Heart right ventricle (tissue), 16 donors: ENCODE measurements around the gene MAP7. TPM values are rescaled to one million over a fixed set of nuclear protein-coding genes. Genes with fewer than 3 reads are reported as not detected.

Source experiments
- ATAC-seq, 8 donors: fragments of 200-7000 bp; cut with Tn5 transposase; one replicate each; pipeline ENCODE4 v1.9.1; 2020; ENCODE audit warnings: mild to moderate bottlenecking in 8 of 8, moderate library complexity in 8 of 8, moderate number of reproducible peaks in 1 of 8
- DNase-seq, 2 donors: peaks; one replicate each; pipeline ENCODE4 v3.0.0-alpha.2; 2020
- H3K27ac ChIP-seq, 10 donors: fragments of 200-600 bp; sonication (generic) in 2 of 10; one replicate each; pipeline versions ENCODE4 v1.5.0 to v1.8.0; 2020 to 2022; ENCODE audit warnings: mild to moderate bottlenecking in 3 of 10
- H3K27me3 ChIP-seq, 7 donors: fragments of 200-600 bp; one replicate each; pipeline ENCODE4 v1.8.0; 2021 to 2022; ENCODE audit warnings: mild to moderate bottlenecking in 2 of 7
- H3K36me3 ChIP-seq, 9 donors: fragments of 200-600 bp; sonication (generic) in 1 of 9; one replicate each; pipeline versions ENCODE4 v1.5.0 to v1.8.0; 2020 to 2022; ENCODE audit warnings: mild to moderate bottlenecking in 2 of 9
- H3K4me1 ChIP-seq, 9 donors: fragments of 200-600 bp; sonication (generic) in 1 of 9; one replicate each; pipeline versions ENCODE4 v1.5.0 to v1.8.0; 2020 to 2022; ENCODE audit warnings: mild to moderate bottlenecking in 4 of 9
- H3K4me3 ChIP-seq, 10 donors: fragments of 200-600 bp; sonication (generic) in 2 of 10; one replicate each; pipeline versions ENCODE4 v1.5.0 to v1.8.0; 2020 to 2022; ENCODE audit warnings: mild to moderate bottlenecking in 7 of 10, moderate library complexity in 2 of 10
- H3K9me3 ChIP-seq, 11 donors: fragments of 200-600 bp in 10 of 11; sonication (generic) in 2 of 11; one replicate each; pipeline versions ENCODE4 v1.5.0 to v1.8.0; 2013 to 2022; ENCODE audit warnings: mild to moderate bottlenecking in 2 of 11, control low read depth in 1 of 11, moderate library complexity in 1 of 11
- CTCF ChIP-seq, 9 donors: fragments of 200-600 bp; sonication (generic) in 2 of 9; IDR thresholded peaks; one replicate each; pipeline versions ENCODE4 v1.5.0 to v1.8.0; 2021 to 2022; ENCODE audit warnings: antibody characterized with exemption in 9 of 9, mild to moderate bottlenecking in 5 of 9, moderate library complexity in 1 of 9
- WGBS, 2 donors: extraction: QIAGEN DNeasy Blood & Tissue Kit; methylation state at CpG; one replicate each; pipeline ENCODE4 v1.1.7; 2013; ENCODE audit warnings: inconsistent platforms in 1 of 2; 5-methylcytosine and 5-hydroxymethylcytosine counted together
- intact Hi-C, 10 donors: fragments of 100-400 bp; cut with DNase I; formaldehyde crosslinking; loops; one replicate each; pipeline versions ENCODE4 v1.11.1 to v1.14.2; 2022
- polyA plus RNA-seq, 2 donors: library from polyadenylated mRNA; stranded (reverse); fragments of 200-250 nt; gene quantifications; one replicate each; pipeline ENCODE4 v1.2.3, GENCODE V29; 2013
- total RNA-seq, 10 donors: library from RNA; stranded (reverse); fragmentation: NEBNext Ultra II Directional in 3 of 10; extraction: Animal tissue kit (Norgen Biotek cat#: 25700) in 3 of 10; gene quantifications; one replicate each; pipeline versions ENCODE4 v1.2.1 to v1.2.4, GENCODE V29; 2021 to 2023
- donor health status: Arrhythmogenic right ventricular cardiomyopathy.
- donor health status: ischemic (EF 13 %, LVEDD 7.1; RV severe dilation, severe dysfunction).
- donor health status: healthy with polysubstance abuse.
- donor health status: DM: no; HTN: yes; CAD: no.
- donor health status: DM: no; HTN: no; CAD: no.
- donor health status: ischemic (EF 25% LVEDD 6.9; RV normal size, moderate dysfunction).
- donor health status: ischemic (EF 25% LVEDD 5.7; RV mildly dilated, moderate dysfunction).
- donor health status: healthy.
- donor health status: DM: yes; HTN: yes; CAD: no.
- donor health status: Ischemic cardiomyopathy.
- donor health status: ischemic (EF 35%, LVEDD 5.7; RV mildly dilated, moderate dysfunction).
- donor health status: nonischemic (EF 11% LVEDD 7.7; RV severe dilation, severe dysfunction).
- donor health status: DM: yes; HTN: yes; CAD: no.
- donor health status: PGD.
- donor health status: ischemic (EF 29% LVEDD 5.4; RV normal size, mild dysfunction).
- donor health status: nonischemic (EF 23%, LVEDD 6.1; RV moderate dilation, normal function).

MAP7 gene
- total and polyA plus RNA-seq, 12 donors = 0.48 to 4.1 (median 2.3) TPM

- 97 to 99% methylated on average over 3 of the region's 3 CpGs for WGBS, 2 donors
- no peak for DNase-seq
- intact Hi-C loops = no loop called here
These were observed 208.9 kb downstream of the MAP7 start for GRCh38 chr6:136341367-136341766.

DNA sequence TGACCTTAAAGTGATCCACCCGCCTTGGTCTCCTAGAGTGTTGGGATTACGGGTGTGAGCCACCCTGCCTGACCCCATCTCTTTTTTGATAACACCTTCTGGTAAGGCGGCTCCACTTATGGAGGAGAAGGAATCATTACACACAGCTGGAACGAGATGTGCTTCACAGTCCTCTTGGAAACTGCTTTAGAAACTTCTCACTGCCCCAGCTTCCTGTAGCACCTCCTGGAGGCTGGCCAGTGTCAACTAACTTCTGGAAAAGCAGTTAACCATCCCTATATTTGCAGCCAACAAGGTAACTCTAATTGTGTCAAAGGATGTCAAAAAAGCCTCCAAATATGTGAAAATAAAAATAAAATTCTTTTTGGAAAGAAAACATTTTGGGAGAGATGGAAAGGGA is 211.7 kb downstream of the MAP7 start:
- Histone ChIP-seq H3K9me3 (no peaks in the 10 kb centered on the region), H3K4me3 (no peak overlapping the region), H3K4me1 (peaks cover 0 to 5% (median 0%) of the 10 kb centered on the region in 9 donors), H3K27ac (no peak overlapping the region), H3K36me3 (no peaks in the 10 kb centered on the region), H3K27me3 (peaks cover 0 to 3% (median 0%) of the 10 kb centered on the region in 7 donors)
- DNase-seq (no peak), ATAC-seq (no peak)
- TF ChIP-seq CTCF (IDR thresholded peaks at IDR 0.05) = no peak
- WGBS, 2 donors = 64 to 68% methylated on average over 4 of the region's 4 CpGs
- intact Hi-C loops = no loop called here

More at GRCh38 chr6:136341367-136341766, 208.9 kb downstream of the MAP7 start:
- TF ChIP-seq CTCF (IDR thresholded peaks at IDR 0.05) = no peak
- H3K4me1 ChIP-seq = no peaks in the 10 kb centered on the region
- no peaks in the 10 kb centered on the region for H3K27me3 ChIP-seq
- H3K9me3 ChIP-seq = no peaks in the 10 kb centered on the region
- H3K27ac ChIP-seq = no peak overlapping the region
- no peaks in the 10 kb centered on the region for H3K36me3 ChIP-seq
- no peak overlapping the region for H3K4me3 ChIP-seq
- no peak for ATAC-seq

- 89 to 90% methylated on average over 3 of the region's 3 CpGs for WGBS, 2 donors
- intact Hi-C loops = no loop called here
- H3K9me3 ChIP-seq = no peaks in the 10 kb centered on the region
- ATAC-seq (no peak), DNase-seq (no peak)
- H3K4me3 ChIP-seq = no peak overlapping the region
- peaks cover 0 to 5% (median 0%) of the 10 kb centered on the region in 9 donors for H3K4me1 ChIP-seq
- no peak for TF ChIP-seq CTCF (IDR thresholded peaks at IDR 0.05)
- H3K36me3 ChIP-seq = no peaks in the 10 kb centered on the region
- no peak overlapping the region for H3K27ac ChIP-seq
- peaks cover 0 to 3% (median 0%) of the 10 kb centered on the region in 7 donors for H3K27me3 ChIP-seq
These were observed 212.6 kb downstream of the MAP7 start for GRCh38 chr6:136337606-136338005.

DNA sequence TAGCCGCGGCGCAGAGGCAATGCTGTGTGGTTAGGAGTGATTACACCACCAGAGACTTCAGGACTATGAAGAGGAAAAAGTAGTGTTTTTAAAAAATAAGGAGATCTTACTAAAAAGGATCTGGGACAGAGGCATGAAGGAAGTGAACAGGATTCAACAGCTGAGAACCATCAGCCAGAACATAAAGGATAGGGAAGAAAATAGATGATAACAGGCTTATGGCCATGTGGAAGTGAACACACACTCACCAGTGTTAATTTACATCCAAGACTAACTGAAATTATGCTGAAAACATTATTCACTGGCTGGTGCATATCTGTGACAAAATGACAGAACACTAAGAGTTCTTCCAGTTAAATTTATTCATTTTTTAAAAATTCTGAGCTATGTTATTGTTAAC is 213.1 kb downstream of the MAP7 start:
- Histone ChIP-seq H3K4me1 (peaks cover 0 to 5% (median 0%) of the 10 kb centered on the region in 9 donors), H3K4me3 (no peak overlapping the region), H3K27ac (no peak overlapping the region), H3K9me3 (no peaks in the 10 kb centered on the region), H3K36me3 (no peaks in the 10 kb centered on the region), H3K27me3 (peaks cover 0 to 3% (median 0%) of the 10 kb centered on the region in 7 donors)
- intact Hi-C loops = no loop called here
- ATAC-seq (no peak), DNase-seq (no peak)
- 72 to 81% methylated on average over 3 of the region's 3 CpGs for WGBS, 2 donors
- no peak for TF ChIP-seq CTCF (IDR thresholded peaks at IDR 0.05)
